Measurements from ENCODE around the gene TEX101.

- no peak for TF ChIP-seq CTCF (conservative IDR thresholded peaks at IDR 0.05; ENCODE audit: low read depth, low read length)
- TF ChIP-seq EZH2phosphoT487 (IDR thresholded peaks at IDR 0.05; ENCODE audit: borderline replicate concordance, low read length) = no peak
- TF ChIP-seq EZH2 (IDR thresholded peaks at IDR 0.05; ENCODE audit: low read length, unreplicated experiment) = no peak
Observed at GRCh38 chr19:43406297-43406696, 8.4 kb upstream of the TEX101 start.

Data from PC-3 (cell line).